ENCODE results near the gene FRMPD2. TPM values are rescaled to one million over a fixed set of nuclear protein-coding genes. Genes with fewer than 3 reads are reported as not detected.
"Not testable (repeated sequence)": the region's sequence is repeated elsewhere in the genome, so short reads cannot be mapped to it uniquely, and the experiment has no call there.

Gene FRMPD2
- total and polyA plus RNA-seq, 2 experiments from 2014 or later = 0.10 to 0.30 TPM

GRCh38 chr10:48128954-48129353 is 145.5 kb downstream of the FRMPD2 start:
- not testable (repeated sequence) for H3K4me3 ChIP-seq, H2AFZ ChIP-seq
- WGBS (ENCODE audit: low lambda C conversion rate, missing lambda C conversion rate) = 88% methylated on average over 1 of the region's 2 CpGs

GRCh38 chr10:48126251-48126650 is 148.2 kb downstream of the FRMPD2 start:
- no CpG with 5 or more reads among the region's 2 CpGs for WGBS (ENCODE audit: low lambda C conversion rate, missing lambda C conversion rate)
- not testable (repeated sequence) for H4K20me1 ChIP-seq (ENCODE audit: insufficient read depth, poor library complexity, severe bottlenecking); H3K4me3 ChIP-seq; H3K9me2 ChIP-seq (replicated peaks; ENCODE audit: insufficient read depth); DNase-seq (ENCODE audit: low spot score); H3K27ac ChIP-seq; H2AFZ ChIP-seq; H3K79me2 ChIP-seq; H3K9me3 ChIP-seq (ENCODE audit: low read depth); H3K4me1 ChIP-seq (ENCODE audit: insufficient read depth); H3K36me3 ChIP-seq (replicated peaks; ENCODE audit: insufficient read depth, low read depth); H3K4me2 ChIP-seq; H3K27me3 ChIP-seq

More at GRCh38 chr10:48128954-48129353, 145.5 kb downstream of the FRMPD2 start:
- not testable (repeated sequence) for H4K20me1 ChIP-seq (ENCODE audit: insufficient read depth, poor library complexity, severe bottlenecking); H3K27ac ChIP-seq; DNase-seq (ENCODE audit: low spot score); H3K36me3 ChIP-seq (replicated peaks; ENCODE audit: insufficient read depth, low read depth); H3K9me2 ChIP-seq (replicated peaks; ENCODE audit: insufficient read depth); H3K27me3 ChIP-seq; H3K4me1 ChIP-seq (ENCODE audit: insufficient read depth); H3K79me2 ChIP-seq; H3K9me3 ChIP-seq (ENCODE audit: low read depth); H3K4me2 ChIP-seq

- not testable (repeated sequence) for H4K20me1 ChIP-seq (ENCODE audit: insufficient read depth, poor library complexity, severe bottlenecking); H3K9me2 ChIP-seq (replicated peaks; ENCODE audit: insufficient read depth); DNase-seq (ENCODE audit: low spot score); H3K4me2 ChIP-seq; H3K9me3 ChIP-seq (ENCODE audit: low read depth); H3K27me3 ChIP-seq; H2AFZ ChIP-seq; H3K4me3 ChIP-seq; H3K36me3 ChIP-seq (replicated peaks; ENCODE audit: insufficient read depth, low read depth); H3K4me1 ChIP-seq (ENCODE audit: insufficient read depth); H3K79me2 ChIP-seq; H3K27ac ChIP-seq
- 6% methylated on average over 2 of the region's 2 CpGs for WGBS (ENCODE audit: low lambda C conversion rate, missing lambda C conversion rate)
These were observed 148.9 kb downstream of the FRMPD2 start for GRCh38 chr10:48125631-48126030.

- H3K4me2 ChIP-seq; H3K9me2 ChIP-seq (replicated peaks; ENCODE audit: insufficient read depth); H3K9me3 ChIP-seq (ENCODE audit: low read depth); H4K20me1 ChIP-seq (ENCODE audit: insufficient read depth, poor library complexity, severe bottlenecking); H3K4me1 ChIP-seq (ENCODE audit: insufficient read depth); H3K27me3 ChIP-seq; H3K79me2 ChIP-seq; H3K4me3 ChIP-seq; H3K27ac ChIP-seq; H3K36me3 ChIP-seq (replicated peaks; ENCODE audit: insufficient read depth, low read depth); H2AFZ ChIP-seq; DNase-seq (ENCODE audit: low spot score): not testable (repeated sequence)
These were observed 151.9 kb downstream of the FRMPD2 start for GRCh38 chr10:48122618-48123017.

- DNase-seq (ENCODE audit: low spot score); H4K20me1 ChIP-seq (ENCODE audit: insufficient read depth, poor library complexity, severe bottlenecking); H3K9me2 ChIP-seq (replicated peaks; ENCODE audit: insufficient read depth); H3K27me3 ChIP-seq; H3K79me2 ChIP-seq; H3K4me2 ChIP-seq; H3K4me1 ChIP-seq (ENCODE audit: insufficient read depth); H2AFZ ChIP-seq; H3K27ac ChIP-seq; H3K9me3 ChIP-seq (ENCODE audit: low read depth); H3K36me3 ChIP-seq (replicated peaks; ENCODE audit: insufficient read depth, low read depth); H3K4me3 ChIP-seq: not testable (repeated sequence)
- no CpG with 5 or more reads among the region's 3 CpGs for WGBS (ENCODE audit: low lambda C conversion rate, missing lambda C conversion rate)
These were observed 164.2 kb downstream of the FRMPD2 start for GRCh38 chr10:48110277-48110676.

Other genes starting within 250 kb of the FRMPD2 start
- gene MAPK8, start 32.0 kb upstream of the FRMPD2 start, total RNA-seq = 73.2 and 81.3 TPM in 2 replicates
- gene MAPK8, start 32.0 kb upstream of the FRMPD2 start, polyA plus RNA-seq = 18.2 and 20.9 TPM in 2 replicates

All from hepatocyte (in vitro differentiated cells).